Muscle of leg (tissue), 11 donors: Measurements from ENCODE around the gene RIPOR2. TPM values are rescaled to one million over a fixed set of nuclear protein-coding genes. Genes with fewer than 3 reads are reported as not detected.
"Not testable (repeated sequence)": the region's sequence is repeated elsewhere in the genome, so short reads cannot be mapped to it uniquely, and the experiment has no call there.

Experiments used
- DNase-seq: peaks from one replicate; pipeline ENCODE4 v3.0.0; 2013
- H3K27ac ChIP-seq: one replicate; pipeline ENCODE4 v1.5.1; 2013; ENCODE audit warnings: mild to moderate bottlenecking, low read length, control low read depth
- H3K27me3 ChIP-seq: one replicate; pipeline ENCODE4 v1.6.1; 2013; ENCODE audit warnings: low read length; ENCODE audit not compliant: control insufficient read depth, insufficient read depth
- H3K36me3 ChIP-seq: one replicate; pipeline ENCODE4 v1.6.1; 2013; ENCODE audit warnings: low read length; ENCODE audit not compliant: control insufficient read depth, insufficient read depth
- H3K4me1 ChIP-seq: one replicate; pipeline ENCODE4 v1.6.1; 2013; ENCODE audit warnings: low read length; ENCODE audit not compliant: control insufficient read depth, insufficient read depth
- H3K4me3 ChIP-seq: one replicate; pipeline ENCODE4 v1.5.1; 2013; ENCODE audit warnings: low read length, control low read depth
- H3K9me3 ChIP-seq: replicated peaks from 2 replicates; pipeline ENCODE4 v1.6.1; 2013; ENCODE audit warnings: low read depth, low read length; ENCODE audit not compliant: control insufficient read depth
- WGBS: methylation state at CpG from one replicate; pipeline ENCODE4 v1.1.5; 2013; ENCODE audit warnings: missing lambda C conversion rate; ENCODE audit not compliant: insufficient coverage; 5-methylcytosine and 5-hydroxymethylcytosine counted together
- polyA plus RNA-seq, 8 donors: library from polyadenylated mRNA; unstranded; fragments of 120-200 nt; gene quantifications; one replicate each; pipeline versions ENCODE4 v1.2.1 to v1.2.3, GENCODE V29; 2013; ENCODE audit warnings: inconsistent platforms in 1 of 8, low replicate concordance in 1 of 8; ENCODE audit not compliant: insufficient read length in 8 of 8, insufficient read depth in 1 of 8
- total RNA-seq: library from RNA; stranded (reverse); fragments of 120-200 nt; gene quantifications from one replicate; pipeline ENCODE4 v1.2.4, GENCODE V29; 2013

The RIPOR2 gene
- total and polyA plus RNA-seq, 9 donors = 17.5 to 32.0 (median 25.6) TPM

- Histone ChIP-seq H3K9me3 (no peaks in the 10 kb centered on the region), H3K36me3 (no peaks in the 10 kb centered on the region), H3K27me3 (no peaks in the 10 kb centered on the region), H3K4me1 (no peaks in the 10 kb centered on the region), H3K27ac (no peak overlapping the region), H3K4me3 (no peak overlapping the region)
- peak; percentile 8 for DNase-seq
- no CpG with 5 or more reads among the region's 9 CpGs for WGBS
These were observed 168.9 kb downstream of the RIPOR2 start for GRCh38 chr6:24766680-24767462.

- H3K4me1 ChIP-seq, H3K27me3 ChIP-seq, H3K9me3 ChIP-seq, H3K36me3 ChIP-seq, H3K4me3 ChIP-seq, DNase-seq, H3K27ac ChIP-seq: not testable (repeated sequence)
- 96% methylated on average over 11 of the region's 26 CpGs for WGBS
These were observed 169.8 kb downstream of the RIPOR2 start for GRCh38 chr6:24765968-24766367.

- not testable (repeated sequence) for DNase-seq, H3K9me3 ChIP-seq, H3K27me3 ChIP-seq, H3K4me3 ChIP-seq, H3K36me3 ChIP-seq, H3K27ac ChIP-seq, H3K4me1 ChIP-seq
- WGBS = 85% methylated on average over 15 of the region's 20 CpGs
These were observed 170.6 kb downstream of the RIPOR2 start for GRCh38 chr6:24764833-24765828.

GRCh38 chr6:24763578-24763977 is 172.2 kb downstream of the RIPOR2 start:
- no peaks in the 10 kb centered on the region for H3K4me1 ChIP-seq
- H3K27ac ChIP-seq = no peak overlapping the region
- no peak for DNase-seq
- no peaks in the 10 kb centered on the region for H3K9me3 ChIP-seq
- WGBS = 71% methylated on average over 1 of the region's 3 CpGs
- H3K27me3 ChIP-seq = no peaks in the 10 kb centered on the region
- no peaks in the 10 kb centered on the region for H3K36me3 ChIP-seq
- H3K4me3 ChIP-seq = no peak overlapping the region

- Histone ChIP-seq H3K27me3 (no peaks in the 10 kb centered on the region), H3K4me3 (no peak overlapping the region), H3K4me1 (no peaks in the 10 kb centered on the region), H3K27ac (no peak overlapping the region), H3K9me3 (no peaks in the 10 kb centered on the region), H3K36me3 (no peaks in the 10 kb centered on the region)
- DNase-seq = no peak
These were observed 173.9 kb downstream of the RIPOR2 start for GRCh38 chr6:24761851-24762250.

GRCh38 chr6:24761193-24761835 is 174.4 kb downstream of the RIPOR2 start:
- no peak for DNase-seq
- Histone ChIP-seq H3K27me3 (no peaks in the 10 kb centered on the region), H3K4me1 (no peaks in the 10 kb centered on the region), H3K36me3 (no peaks in the 10 kb centered on the region), H3K27ac (no peak overlapping the region), H3K9me3 (no peaks in the 10 kb centered on the region), H3K4me3 (no peak overlapping the region)
- 84% methylated on average over 14 of the region's 17 CpGs for WGBS

GRCh38 chr6:24760210-24760609 is 175.6 kb downstream of the RIPOR2 start:
- no peak overlapping the region for H3K27ac ChIP-seq
- H3K9me3 ChIP-seq = no peaks in the 10 kb centered on the region
- no peaks in the 10 kb centered on the region for H3K36me3 ChIP-seq
- H3K4me3 ChIP-seq = no peak overlapping the region
- 80% methylated on average over 2 of the region's 5 CpGs for WGBS
- no peaks in the 10 kb centered on the region for H3K27me3 ChIP-seq
- no peak for DNase-seq
- H3K4me1 ChIP-seq = no peaks in the 10 kb centered on the region

- H3K4me1 ChIP-seq = no peaks in the 10 kb centered on the region
- WGBS = 84% methylated on average over 3 of the region's 3 CpGs
- no peaks in the 10 kb centered on the region for H3K9me3 ChIP-seq
- no peaks in the 10 kb centered on the region for H3K27me3 ChIP-seq
- no peak overlapping the region for H3K27ac ChIP-seq
- DNase-seq = no peak
- H3K4me3 ChIP-seq = no peak overlapping the region
- H3K36me3 ChIP-seq = no peaks in the 10 kb centered on the region
These were observed 176.0 kb downstream of the RIPOR2 start for GRCh38 chr6:24759718-24760117.

GRCh38 chr6:24757611-24758010 is 178.1 kb downstream of the RIPOR2 start:
- Histone ChIP-seq H3K4me1 (no peaks in the 10 kb centered on the region), H3K4me3 (no peak overlapping the region), H3K9me3 (no peaks in the 10 kb centered on the region), H3K27me3 (no peaks in the 10 kb centered on the region), H3K27ac (no peak overlapping the region), H3K36me3 (no peaks in the 10 kb centered on the region)
- no peak for DNase-seq
- 93% methylated on average over 5 of the region's 6 CpGs for WGBS

- no peak for DNase-seq
- Histone ChIP-seq H3K27ac (no peak overlapping the region), H3K4me3 (no peak overlapping the region), H3K27me3 (no peaks in the 10 kb centered on the region), H3K36me3 (no peaks in the 10 kb centered on the region), H3K9me3 (no peaks in the 10 kb centered on the region), H3K4me1 (no peaks in the 10 kb centered on the region)
These were observed 180.5 kb downstream of the RIPOR2 start for GRCh38 chr6:24755279-24755678.
